ENCODE data around the gene TIPIN. TPM values are rescaled to one million over a fixed set of nuclear protein-coding genes. Genes with fewer than 3 reads are reported as not detected.

Gene TIPIN
- total RNA-seq, 4 donors from 2014 or later, result 2.2 to 4.0 (median 2.5) TPM; not detected in 1

- no peak for TF ChIP-seq POLR2A (IDR thresholded peaks at IDR 0.05)
- TF ChIP-seq, protein P1, sequence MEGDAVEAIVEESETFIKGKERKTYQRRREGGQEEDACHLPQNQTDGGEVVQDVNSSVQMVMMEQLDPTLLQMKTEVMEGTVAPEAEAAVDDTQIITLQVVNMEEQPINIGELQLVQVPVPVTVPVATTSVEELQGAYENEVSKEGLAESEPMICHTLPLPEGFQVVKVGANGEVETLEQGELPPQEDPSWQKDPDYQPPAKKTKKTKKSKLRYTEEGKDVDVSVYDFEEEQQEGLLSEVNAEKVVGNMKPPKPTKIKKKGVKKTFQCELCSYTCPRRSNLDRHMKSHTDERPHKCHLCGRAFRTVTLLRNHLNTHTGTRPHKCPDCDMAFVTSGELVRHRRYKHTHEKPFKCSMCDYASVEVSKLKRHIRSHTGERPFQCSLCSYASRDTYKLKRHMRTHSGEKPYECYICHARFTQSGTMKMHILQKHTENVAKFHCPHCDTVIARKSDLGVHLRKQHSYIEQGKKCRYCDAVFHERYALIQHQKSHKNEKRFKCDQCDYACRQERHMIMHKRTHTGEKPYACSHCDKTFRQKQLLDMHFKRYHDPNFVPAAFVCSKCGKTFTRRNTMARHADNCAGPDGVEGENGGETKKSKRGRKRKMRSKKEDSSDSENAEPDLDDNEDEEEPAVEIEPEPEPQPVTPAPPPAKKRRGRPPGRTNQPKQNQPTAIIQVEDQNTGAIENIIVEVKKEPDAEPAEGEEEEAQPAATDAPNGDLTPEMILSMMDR (IDR thresholded peaks at IDR 0.05), result peak; percentile 54 to 67 (median 64)
- Histone ChIP-seq H3K27me3 (no peaks in the 10 kb centered on the region), H3K4me1 (peaks cover 0 to 9% (median 4%) of the 10 kb centered on the region in 4 donors), H3K36me3 (no peaks in the 10 kb centered on the region), H3K9me3 (no peaks in the 10 kb centered on the region), H3K27ac (no peak overlapping the region), H3K4me3 (no peak overlapping the region)
- DNase-seq, result no peak
- WGBS, 2 donors (ENCODE audit: low coverage in 1 of 2), result 7 to 12% methylated on average over 6 of the region's 6 CpGs
- intact Hi-C loops (cut with DNase I; ENCODE audit: low total_unique reads) (no loop called here), in situ Hi-C loops (cut with MboI; ENCODE audit: low pct_ligation_motif_present in 1 of 4, low pct_unique_long_range_greater_than_20kb in 1 of 4, low sequenced_read_pairs in 3 of 4) (no loop called here)
These were observed 68.9 kb downstream of the TIPIN start for GRCh38 chr15:66287461-66288057.

Small RNAs within 50 kb of the gene (small RNA-seq; reads per million reads assigned to genes)
- gene RF00019, result 0 reads per million in 4 donors
- 11.9 to 26.5 (median 12.2) reads per million in 4 donors for gene SCARNA14

Other genes with a start within 250 kb of the TIPIN start
- gene MEGF11, start 102.9 kb downstream of the TIPIN start, total RNA-seq, result under 1 TPM in 1 of 4 donors, not detected in 3; 0.16 TPM
- 10 to 100 TPM; 17.6 to 24.8 (median 24.3) TPM for gene DIS3L, start 63.1 kb downstream of the TIPIN start, total RNA-seq
- gene MAP2K1, start 30.2 kb upstream of the TIPIN start, total RNA-seq, result 10 to 100 TPM; 14.7 to 83.0 (median 40.0) TPM
- gene SNAPC5, start 141.1 kb upstream of the TIPIN start, total RNA-seq, result 10 to 100 TPM in 3 of 4 donors, 1 to 10 TPM in 1; 2.6 to 64.0 (median 32.1) TPM
- 1,000 to 10,000 TPM; 1,084 to 1,586 (median 1,392) TPM for gene RPL4, start 148.2 kb upstream of the TIPIN start, total RNA-seq
- gene ZWILCH, start 148.6 kb upstream of the TIPIN start, total RNA-seq, result 1 to 10 TPM; 1.9 to 6.8 (median 4.4) TPM
- not detected for gene LCTL, start 209.3 kb upstream of the TIPIN start, total RNA-seq

Measured in transverse colon (tissue), 4 donors.